ENCODE measurements around the gene PHTF1. TPM values are rescaled to one million over a fixed set of nuclear protein-coding genes. Genes with fewer than 3 reads are reported as not detected.
"Not testable (repeated sequence)": the region's sequence is repeated elsewhere in the genome, so short reads cannot be mapped to it uniquely, and the experiment has no call there.

Gene PHTF1
- total RNA-seq, 4 donors from 2014 or later = 1.5 to 4.8 (median 2.7) TPM

DNA sequence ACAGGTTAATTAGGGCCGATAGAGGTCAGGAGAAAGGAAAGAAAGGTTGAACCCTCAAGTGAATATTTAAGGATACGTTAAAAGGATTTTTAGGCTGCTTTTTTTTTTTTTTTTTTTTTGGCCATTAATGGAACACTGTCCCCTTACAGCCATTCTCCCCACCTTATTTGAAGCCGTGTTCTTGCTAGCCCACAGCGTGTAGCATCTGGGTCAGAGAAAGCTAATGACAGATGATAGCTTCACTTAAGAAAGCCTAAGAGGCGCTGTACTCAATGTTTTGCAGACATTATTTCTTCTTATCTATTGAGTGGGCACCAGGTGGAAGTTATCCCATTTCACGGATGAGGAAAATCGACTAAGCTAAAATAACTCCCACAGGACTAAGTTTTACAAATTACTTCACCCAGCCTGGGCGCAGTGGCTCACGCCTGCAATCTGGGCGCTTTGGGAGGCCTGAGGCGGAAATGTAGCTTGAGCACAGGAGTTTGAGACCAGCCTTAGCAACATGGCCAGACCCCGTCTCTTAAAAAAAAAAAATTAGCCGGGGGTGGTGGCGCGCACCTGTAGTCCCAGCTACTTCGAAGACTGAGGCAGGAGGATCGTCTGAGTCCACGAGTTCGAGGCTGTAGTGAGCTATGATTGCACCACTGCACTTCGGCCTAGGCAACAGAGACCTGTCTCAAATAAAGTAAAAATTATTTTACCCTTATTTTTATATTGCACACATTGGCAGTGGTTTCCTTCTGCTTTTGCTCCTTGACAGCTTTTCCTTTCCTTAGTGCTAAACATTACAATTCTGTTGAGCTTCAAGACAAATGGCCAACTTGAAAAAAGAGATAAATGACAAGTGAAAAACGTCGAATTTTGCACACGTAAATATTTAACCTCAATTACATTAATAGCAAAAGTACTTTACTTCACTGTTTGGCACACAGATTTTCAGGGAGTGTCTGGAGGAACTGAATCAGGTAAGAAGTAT lies 1.1 kb upstream of the PHTF1 start:
- Histone ChIP-seq H3K4me3 (peak overlapping the region; percentile 91), H3K27ac (peak overlapping the region; percentile 93), H3K4me1 (peaks cover 12% of the 10 kb centered on the region), H3K27me3 (no peaks in the 10 kb centered on the region), H3K36me3 (peaks cover 6% of the 10 kb centered on the region), H3K9me3 (no peaks in the 10 kb centered on the region)
- no peak for DNase-seq (ENCODE audit: low spot score in 2 of 2)
- 74% methylated on average over 23 of the region's 23 CpGs for WGBS
- no peak for TF ChIP-seq POLR2A (IDR thresholded peaks at IDR 0.05)
- TF ChIP-seq POLR2AphosphoS5 (IDR thresholded peaks at IDR 0.05) = no peak
- TF ChIP-seq, protein P1, sequence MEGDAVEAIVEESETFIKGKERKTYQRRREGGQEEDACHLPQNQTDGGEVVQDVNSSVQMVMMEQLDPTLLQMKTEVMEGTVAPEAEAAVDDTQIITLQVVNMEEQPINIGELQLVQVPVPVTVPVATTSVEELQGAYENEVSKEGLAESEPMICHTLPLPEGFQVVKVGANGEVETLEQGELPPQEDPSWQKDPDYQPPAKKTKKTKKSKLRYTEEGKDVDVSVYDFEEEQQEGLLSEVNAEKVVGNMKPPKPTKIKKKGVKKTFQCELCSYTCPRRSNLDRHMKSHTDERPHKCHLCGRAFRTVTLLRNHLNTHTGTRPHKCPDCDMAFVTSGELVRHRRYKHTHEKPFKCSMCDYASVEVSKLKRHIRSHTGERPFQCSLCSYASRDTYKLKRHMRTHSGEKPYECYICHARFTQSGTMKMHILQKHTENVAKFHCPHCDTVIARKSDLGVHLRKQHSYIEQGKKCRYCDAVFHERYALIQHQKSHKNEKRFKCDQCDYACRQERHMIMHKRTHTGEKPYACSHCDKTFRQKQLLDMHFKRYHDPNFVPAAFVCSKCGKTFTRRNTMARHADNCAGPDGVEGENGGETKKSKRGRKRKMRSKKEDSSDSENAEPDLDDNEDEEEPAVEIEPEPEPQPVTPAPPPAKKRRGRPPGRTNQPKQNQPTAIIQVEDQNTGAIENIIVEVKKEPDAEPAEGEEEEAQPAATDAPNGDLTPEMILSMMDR (IDR thresholded peaks at IDR 0.05) = no peak

DNA sequence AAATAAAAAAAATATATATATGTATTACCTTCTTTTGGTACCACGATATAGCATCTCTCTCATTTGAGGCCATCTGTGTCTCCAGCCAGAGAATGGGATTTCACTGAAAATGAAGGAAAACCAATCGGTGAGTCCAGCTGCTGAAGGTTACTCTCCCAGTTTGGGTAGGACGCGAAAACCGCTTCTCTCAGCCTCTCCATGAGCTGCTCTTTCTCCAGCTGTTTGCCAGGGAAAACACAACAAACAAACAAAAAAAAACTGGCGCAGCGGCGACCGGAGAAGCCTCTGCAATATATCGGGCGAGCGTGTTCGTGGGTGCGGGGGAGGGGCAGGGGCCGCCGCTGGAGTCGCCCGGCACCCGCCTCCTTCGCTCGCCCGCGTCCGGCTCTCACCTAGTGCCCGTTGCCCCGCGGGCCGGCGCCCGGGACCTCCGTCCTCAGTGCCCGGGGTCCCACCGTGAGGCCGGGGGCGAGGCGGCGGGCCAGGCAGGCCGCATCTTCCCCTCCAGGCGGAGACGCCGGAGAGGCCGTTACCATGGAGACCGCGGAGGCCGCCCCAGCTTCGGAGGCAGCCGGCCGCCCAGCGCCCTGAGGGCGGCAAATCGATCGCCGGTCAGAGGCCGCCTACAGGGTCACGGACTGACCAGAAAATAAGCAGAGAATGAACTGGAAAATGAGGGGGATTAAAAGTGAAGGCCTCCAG lies 504 bp downstream of the PHTF1 start:
- no peak for TF ChIP-seq EP300 (IDR thresholded peaks at IDR 0.05)
- no peak for TF ChIP-seq POLR2A (IDR thresholded peaks at IDR 0.05)
- TF ChIP-seq, protein P1 (IDR thresholded peaks at IDR 0.05) = no peak
- no peak for TF ChIP-seq POLR2AphosphoS5 (IDR thresholded peaks at IDR 0.05)
- peak overlapping the region; percentile 93 for H3K27ac ChIP-seq
- peaks cover 10% of the 10 kb centered on the region for H3K4me1 ChIP-seq
- no peaks in the 10 kb centered on the region for H3K27me3 ChIP-seq
- DNase-seq (ENCODE audit: low spot score in 2 of 2) = peak; percentile 78 to 84
- H3K9me3 ChIP-seq = no peaks in the 10 kb centered on the region
- H3K36me3 ChIP-seq = peaks cover 2% of the 10 kb centered on the region
- under 1% methylated on average over 37 of the region's 55 CpGs for WGBS
- peak overlapping the region; percentile 91 for H3K4me3 ChIP-seq

DNA sequence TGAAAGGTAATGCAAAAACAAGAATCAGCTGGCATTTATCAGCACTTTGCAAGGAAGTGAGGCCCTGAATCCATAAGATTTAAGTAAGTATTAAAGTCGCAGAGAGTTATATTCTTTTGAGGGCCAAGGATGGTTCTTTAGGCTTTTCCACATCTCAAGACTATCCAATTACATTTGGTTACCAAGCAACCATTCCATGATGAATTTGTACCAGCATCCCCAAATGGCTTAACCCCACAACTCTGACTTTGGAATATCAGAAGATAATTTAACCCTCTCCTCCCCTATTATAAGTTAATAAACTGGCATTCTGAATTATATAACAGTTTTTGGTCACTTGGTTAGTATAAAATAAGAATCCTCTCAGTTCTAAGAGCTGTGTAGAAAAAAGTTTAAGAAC lies 2.8 kb downstream of the PHTF1 start:
- Histone ChIP-seq H3K4me3 (no peak overlapping the region), H3K36me3 (no peaks in the 10 kb centered on the region), H3K9me3 (no peaks in the 10 kb centered on the region), H3K27me3 (no peaks in the 10 kb centered on the region), H3K4me1 (peaks cover 10% of the 10 kb centered on the region), H3K27ac (no peak overlapping the region)
- 86% methylated on average over 1 of the region's 1 CpG for WGBS
- TF ChIP-seq POLR2A (IDR thresholded peaks at IDR 0.05) (no peak), POLR2AphosphoS5 (IDR thresholded peaks at IDR 0.05) (no peak), EP300 (IDR thresholded peaks at IDR 0.05) (no peak)
- TF ChIP-seq, protein P1 (IDR thresholded peaks at IDR 0.05) = no peak
- DNase-seq (ENCODE audit: low spot score in 2 of 2) = no peak

DNA sequence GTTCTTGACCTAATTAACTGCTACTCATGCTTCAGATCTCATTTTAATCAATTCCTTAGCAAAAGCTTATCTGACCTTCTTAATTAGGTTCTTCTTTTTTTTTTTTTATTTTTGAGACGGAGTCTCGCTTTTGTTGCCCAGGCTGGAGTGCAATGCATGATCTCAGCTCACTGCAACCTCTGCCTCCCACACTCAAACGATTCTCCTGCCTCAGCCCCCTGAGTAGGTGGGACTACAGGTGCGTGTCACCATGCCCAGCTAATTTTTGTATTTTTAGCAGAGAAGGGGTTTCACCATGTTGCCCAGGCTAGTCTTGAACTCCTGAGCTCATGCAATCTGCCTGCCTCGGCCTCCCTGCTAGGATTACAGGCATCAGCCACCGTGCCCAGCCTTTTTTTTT lies 6.0 kb downstream of the PHTF1 start:
- H3K27ac ChIP-seq; H3K4me3 ChIP-seq; H3K4me1 ChIP-seq; H3K27me3 ChIP-seq; DNase-seq (ENCODE audit: low spot score in 2 of 2); H3K9me3 ChIP-seq; H3K36me3 ChIP-seq: not testable (repeated sequence)
- 89% methylated on average over 6 of the region's 6 CpGs for WGBS

DNA sequence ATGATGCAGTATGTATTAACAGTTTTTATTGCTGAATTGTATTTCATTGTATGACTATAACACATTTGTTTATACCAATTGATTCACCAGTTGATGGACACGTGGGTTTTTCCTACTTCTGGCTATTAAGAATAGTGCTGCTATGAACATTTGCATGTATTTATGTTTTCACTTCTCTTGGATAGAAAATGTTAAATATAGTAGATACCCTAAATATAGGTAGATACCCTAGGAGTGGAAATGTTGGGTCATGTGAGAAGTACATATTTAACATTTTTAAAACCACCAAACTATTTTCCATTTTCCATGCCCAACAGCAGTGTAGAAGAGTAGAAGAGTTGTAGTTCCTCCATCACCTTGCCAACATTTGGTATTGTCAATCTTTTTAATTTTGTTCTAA lies 7.8 kb downstream of the PHTF1 start:
- TF ChIP-seq POLR2AphosphoS5 (IDR thresholded peaks at IDR 0.05) = no peak
- TF ChIP-seq, protein P1 (IDR thresholded peaks at IDR 0.05) = no peak
- WGBS = 89% methylated on average over 1 of the region's 1 CpG
- no peak overlapping the region for H3K27ac ChIP-seq
- no peaks in the 10 kb centered on the region for H3K4me1 ChIP-seq
- DNase-seq (ENCODE audit: low spot score in 2 of 2) = no peak
- no peaks in the 10 kb centered on the region for H3K9me3 ChIP-seq
- no peak overlapping the region for H3K4me3 ChIP-seq
- H3K36me3 ChIP-seq = no peaks in the 10 kb centered on the region
- no peaks in the 10 kb centered on the region for H3K27me3 ChIP-seq
